ENCODE data around the gene MRPL16.

Gene MRPL16

GRCh38 chr11:59770869-59771268, 39.7 kb downstream of the MRPL16 start:
- Histone ChIP-seq H3K27ac (ENCODE audit: low read length) (no peak overlapping the region), H3K27me3 (ENCODE audit: low read depth, low read length) (no peaks in the 10 kb centered on the region), H3K4me1 (ENCODE audit: control insufficient read depth in 1 of 2, insufficient read depth in 2 of 2, low read length in 2 of 2) (no peaks in the 10 kb centered on the region), H3K4me3 (ENCODE audit: low read depth in 1 of 2, low read length in 2 of 2) (no peak overlapping the region), H3K9me3 (ENCODE audit: control insufficient read depth in 1 of 2, low read length in 2 of 2) (no peaks in the 10 kb centered on the region), H3K36me3 (ENCODE audit: control insufficient read depth in 1 of 2, insufficient read depth in 2 of 2, low read length in 2 of 2) (peaks cover 0 to 14% of the 10 kb centered on the region in 2 donors)

GRCh38 chr11:59770319-59770718, 40.3 kb downstream of the MRPL16 start:
- H3K27ac ChIP-seq (ENCODE audit: low read length): no peak overlapping the region
- H3K36me3 ChIP-seq (ENCODE audit: control insufficient read depth in 1 of 2, insufficient read depth in 2 of 2, low read length in 2 of 2): peaks cover 0 to 10% of the 10 kb centered on the region in 2 donors
- H3K4me3 ChIP-seq (ENCODE audit: low read depth in 1 of 2, low read length in 2 of 2): no peak overlapping the region
- H3K4me1 ChIP-seq (ENCODE audit: control insufficient read depth in 1 of 2, insufficient read depth in 2 of 2, low read length in 2 of 2): peaks cover 0 to under 1% of the 10 kb centered on the region in 2 donors
- no peaks in the 10 kb centered on the region for H3K9me3 ChIP-seq (ENCODE audit: control insufficient read depth in 1 of 2, low read length in 2 of 2)
- no peaks in the 10 kb centered on the region for H3K27me3 ChIP-seq (ENCODE audit: low read depth, low read length)

GRCh38 chr11:59769828-59770227, 40.8 kb downstream of the MRPL16 start:
- H3K4me1 ChIP-seq (ENCODE audit: control insufficient read depth in 1 of 2, insufficient read depth in 2 of 2, low read length in 2 of 2): peaks cover 0 to 3% of the 10 kb centered on the region in 2 donors
- peaks cover 0 to 9% of the 10 kb centered on the region in 2 donors for H3K36me3 ChIP-seq (ENCODE audit: control insufficient read depth in 1 of 2, insufficient read depth in 2 of 2, low read length in 2 of 2)
- no peaks in the 10 kb centered on the region for H3K9me3 ChIP-seq (ENCODE audit: control insufficient read depth in 1 of 2, low read length in 2 of 2)
- H3K4me3 ChIP-seq (ENCODE audit: low read depth in 1 of 2, low read length in 2 of 2): no peak overlapping the region
- H3K27ac ChIP-seq (ENCODE audit: low read length): no peak overlapping the region
- H3K27me3 ChIP-seq (ENCODE audit: low read depth, low read length): no peaks in the 10 kb centered on the region

GRCh38 chr11:59769111-59769510, 41.5 kb downstream of the MRPL16 start:
- peaks cover 0 to 7% of the 10 kb centered on the region in 2 donors for H3K36me3 ChIP-seq (ENCODE audit: control insufficient read depth in 1 of 2, insufficient read depth in 2 of 2, low read length in 2 of 2)
- H3K4me3 ChIP-seq (ENCODE audit: low read depth in 1 of 2, low read length in 2 of 2): no peak overlapping the region
- no peaks in the 10 kb centered on the region for H3K9me3 ChIP-seq (ENCODE audit: control insufficient read depth in 1 of 2, low read length in 2 of 2)
- H3K4me1 ChIP-seq (ENCODE audit: control insufficient read depth in 1 of 2, insufficient read depth in 2 of 2, low read length in 2 of 2): peaks cover 0 to 3% of the 10 kb centered on the region in 2 donors
- no peaks in the 10 kb centered on the region for H3K27me3 ChIP-seq (ENCODE audit: low read depth, low read length)
- H3K27ac ChIP-seq (ENCODE audit: low read length): no peak overlapping the region

- no peak overlapping the region for H3K4me3 ChIP-seq (ENCODE audit: low read depth in 1 of 2, low read length in 2 of 2)
- H3K4me1 ChIP-seq (ENCODE audit: control insufficient read depth in 1 of 2, insufficient read depth in 2 of 2, low read length in 2 of 2): peaks cover 0 to 3% of the 10 kb centered on the region in 2 donors
- H3K9me3 ChIP-seq (ENCODE audit: control insufficient read depth in 1 of 2, low read length in 2 of 2): no peaks in the 10 kb centered on the region
- no peak overlapping the region for H3K27ac ChIP-seq (ENCODE audit: low read length)
- no peaks in the 10 kb centered on the region for H3K27me3 ChIP-seq (ENCODE audit: low read depth, low read length)
- no peaks in the 10 kb centered on the region for H3K36me3 ChIP-seq (ENCODE audit: control insufficient read depth in 1 of 2, insufficient read depth in 2 of 2, low read length in 2 of 2)
Measured at GRCh38 chr11:59767225-59767611, 43.4 kb downstream of the MRPL16 start.

- Histone ChIP-seq H3K36me3 (ENCODE audit: control insufficient read depth in 1 of 2, insufficient read depth in 2 of 2, low read length in 2 of 2) (no peaks in the 10 kb centered on the region), H3K9me3 (ENCODE audit: control insufficient read depth in 1 of 2, low read length in 2 of 2) (no peaks in the 10 kb centered on the region), H3K4me3 (ENCODE audit: low read depth in 1 of 2, low read length in 2 of 2) (no peak overlapping the region), H3K4me1 (ENCODE audit: control insufficient read depth in 1 of 2, insufficient read depth in 2 of 2, low read length in 2 of 2) (peaks cover 0 to 3% of the 10 kb centered on the region in 2 donors), H3K27me3 (ENCODE audit: low read depth, low read length) (no peaks in the 10 kb centered on the region), H3K27ac (ENCODE audit: low read length) (no peak overlapping the region)
Measured at GRCh38 chr11:59766542-59767224, 43.9 kb downstream of the MRPL16 start.

- no peak overlapping the region for H3K4me3 ChIP-seq (ENCODE audit: low read depth in 1 of 2, low read length in 2 of 2)
- no peaks in the 10 kb centered on the region for H3K36me3 ChIP-seq (ENCODE audit: control insufficient read depth in 1 of 2, insufficient read depth in 2 of 2, low read length in 2 of 2)
- no peaks in the 10 kb centered on the region for H3K27me3 ChIP-seq (ENCODE audit: low read depth, low read length)
- H3K9me3 ChIP-seq (ENCODE audit: control insufficient read depth in 1 of 2, low read length in 2 of 2): no peaks in the 10 kb centered on the region
- H3K4me1 ChIP-seq (ENCODE audit: control insufficient read depth in 1 of 2, insufficient read depth in 2 of 2, low read length in 2 of 2): peaks cover 0 to 3% of the 10 kb centered on the region in 2 donors
- H3K27ac ChIP-seq (ENCODE audit: low read length): no peak overlapping the region
Measured at GRCh38 chr11:59765068-59765735, 45.4 kb downstream of the MRPL16 start.

- Histone ChIP-seq H3K4me3 (ENCODE audit: low read depth in 1 of 2, low read length in 2 of 2) (no peak overlapping the region), H3K27ac (ENCODE audit: low read length) (no peak overlapping the region), H3K36me3 (ENCODE audit: control insufficient read depth in 1 of 2, insufficient read depth in 2 of 2, low read length in 2 of 2) (no peaks in the 10 kb centered on the region), H3K9me3 (ENCODE audit: control insufficient read depth in 1 of 2, low read length in 2 of 2) (no peaks in the 10 kb centered on the region), H3K27me3 (ENCODE audit: low read depth, low read length) (no peaks in the 10 kb centered on the region), H3K4me1 (ENCODE audit: control insufficient read depth in 1 of 2, insufficient read depth in 2 of 2, low read length in 2 of 2) (peaks cover 0 to 3% of the 10 kb centered on the region in 2 donors)
Measured at GRCh38 chr11:59761993-59762392, 48.6 kb downstream of the MRPL16 start.

- H3K4me1 ChIP-seq (ENCODE audit: control insufficient read depth in 1 of 2, insufficient read depth in 2 of 2, low read length in 2 of 2): peaks cover 0 to 3% of the 10 kb centered on the region in 2 donors
Measured at GRCh38 chr11:59760771-59761170, 49.8 kb downstream of the MRPL16 start.

GRCh38 chr11:59759900-59760299, 50.7 kb downstream of the MRPL16 start:
- no peak overlapping the region for H3K27ac ChIP-seq (ENCODE audit: low read length)
- no peaks in the 10 kb centered on the region for H3K4me1 ChIP-seq (ENCODE audit: control insufficient read depth in 1 of 2, insufficient read depth in 2 of 2, low read length in 2 of 2)

More at GRCh38 chr11:59760771-59761170, 49.8 kb downstream of the MRPL16 start:
- Histone ChIP-seq H3K27ac (ENCODE audit: low read length) (no peak overlapping the region), H3K36me3 (ENCODE audit: control insufficient read depth in 1 of 2, insufficient read depth in 2 of 2, low read length in 2 of 2) (no peaks in the 10 kb centered on the region), H3K27me3 (ENCODE audit: low read depth, low read length) (no peaks in the 10 kb centered on the region), H3K9me3 (ENCODE audit: control insufficient read depth in 1 of 2, low read length in 2 of 2) (no peaks in the 10 kb centered on the region), H3K4me3 (ENCODE audit: low read depth in 1 of 2, low read length in 2 of 2) (no peak overlapping the region)

GRCh38 chr11:59758401-59759037, 52.1 kb downstream of the MRPL16 start:
- H3K9me3 ChIP-seq (ENCODE audit: control insufficient read depth in 1 of 2, low read length in 2 of 2): no peaks in the 10 kb centered on the region
- H3K4me1 ChIP-seq (ENCODE audit: control insufficient read depth in 1 of 2, insufficient read depth in 2 of 2, low read length in 2 of 2): peaks cover 0 to 4% of the 10 kb centered on the region in 2 donors
- H3K27me3 ChIP-seq (ENCODE audit: low read depth, low read length): no peaks in the 10 kb centered on the region
- no peak overlapping the region for H3K27ac ChIP-seq (ENCODE audit: low read length)
- no peak overlapping the region for H3K4me3 ChIP-seq (ENCODE audit: low read depth in 1 of 2, low read length in 2 of 2)
- H3K36me3 ChIP-seq (ENCODE audit: control insufficient read depth in 1 of 2, insufficient read depth in 2 of 2, low read length in 2 of 2): no peaks in the 10 kb centered on the region

More at GRCh38 chr11:59759900-59760299, 50.7 kb downstream of the MRPL16 start:
- H3K4me3 ChIP-seq (ENCODE audit: low read depth in 1 of 2, low read length in 2 of 2): no peak overlapping the region
- no peaks in the 10 kb centered on the region for H3K27me3 ChIP-seq (ENCODE audit: low read depth, low read length)
- no peaks in the 10 kb centered on the region for H3K36me3 ChIP-seq (ENCODE audit: control insufficient read depth in 1 of 2, insufficient read depth in 2 of 2, low read length in 2 of 2)
- H3K9me3 ChIP-seq (ENCODE audit: control insufficient read depth in 1 of 2, low read length in 2 of 2): no peaks in the 10 kb centered on the region

Data from muscle layer of duodenum (tissue), 2 donors.